Panc1 (cell line): Measurements from ENCODE around the gene GBP7.

Experiments
- CTCF ChIP-seq: fragments of 450-650 bp; IDR thresholded peaks from 2 replicates; pipeline ENCODE4 v1.5.1; 2017; ENCODE audit warnings: mild to moderate bottlenecking
- REST ChIP-seq, 2 experiments: IDR thresholded peaks; 2 replicates each; pipeline ENCODE4 v1.6.1; 2011 to 2012; ENCODE audit warnings: low read depth in 2 of 2, control low read depth in 1 of 2, low read length in 1 of 2, mild to moderate bottlenecking in 1 of 2, moderate library complexity in 1 of 2; ENCODE audit not compliant: insufficient read depth in 1 of 2

- TF ChIP-seq CTCF (no peak), REST (IDR thresholded peaks at IDR 0.05; ENCODE audit: insufficient read depth in 1 of 2, low read depth in 2 of 2, low read length in 1 of 2) (no peak)
These were observed 5.4 kb downstream of the GBP7 start for GRCh38 chr1:89170170-89171066.
